ENCODE data around the gene SLC24A3. TPM values are rescaled to one million over a fixed set of nuclear protein-coding genes. Genes with fewer than 3 reads are reported as not detected.

SLC24A3 gene
- total RNA-seq, 4 donors from 2014 or later, result 12.9 to 49.8 (median 27.6) TPM

DNA sequence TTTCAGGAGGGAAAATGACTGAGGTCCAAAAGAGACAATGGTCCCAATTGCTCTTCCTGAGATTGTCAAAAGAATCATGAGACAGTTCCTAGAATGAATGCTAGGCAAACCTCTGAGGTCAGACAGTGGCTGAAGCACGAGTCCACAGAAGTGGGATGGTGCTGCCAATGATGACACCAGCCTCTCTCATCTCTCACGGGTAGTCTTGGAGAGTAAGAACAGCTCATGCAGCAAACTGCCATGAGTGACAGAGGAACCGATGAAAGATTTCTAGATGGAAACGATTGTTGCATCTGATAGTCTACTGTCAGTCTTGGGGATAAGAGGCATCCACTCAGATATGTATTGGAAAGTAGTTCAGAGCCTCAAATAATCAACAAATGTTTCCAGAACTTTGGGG is 188.7 kb downstream of the SLC24A3 start:
- TF ChIP-seq POLR2A (IDR thresholded peaks at IDR 0.05), result no peak
- TF ChIP-seq, protein P1, sequence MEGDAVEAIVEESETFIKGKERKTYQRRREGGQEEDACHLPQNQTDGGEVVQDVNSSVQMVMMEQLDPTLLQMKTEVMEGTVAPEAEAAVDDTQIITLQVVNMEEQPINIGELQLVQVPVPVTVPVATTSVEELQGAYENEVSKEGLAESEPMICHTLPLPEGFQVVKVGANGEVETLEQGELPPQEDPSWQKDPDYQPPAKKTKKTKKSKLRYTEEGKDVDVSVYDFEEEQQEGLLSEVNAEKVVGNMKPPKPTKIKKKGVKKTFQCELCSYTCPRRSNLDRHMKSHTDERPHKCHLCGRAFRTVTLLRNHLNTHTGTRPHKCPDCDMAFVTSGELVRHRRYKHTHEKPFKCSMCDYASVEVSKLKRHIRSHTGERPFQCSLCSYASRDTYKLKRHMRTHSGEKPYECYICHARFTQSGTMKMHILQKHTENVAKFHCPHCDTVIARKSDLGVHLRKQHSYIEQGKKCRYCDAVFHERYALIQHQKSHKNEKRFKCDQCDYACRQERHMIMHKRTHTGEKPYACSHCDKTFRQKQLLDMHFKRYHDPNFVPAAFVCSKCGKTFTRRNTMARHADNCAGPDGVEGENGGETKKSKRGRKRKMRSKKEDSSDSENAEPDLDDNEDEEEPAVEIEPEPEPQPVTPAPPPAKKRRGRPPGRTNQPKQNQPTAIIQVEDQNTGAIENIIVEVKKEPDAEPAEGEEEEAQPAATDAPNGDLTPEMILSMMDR (IDR thresholded peaks at IDR 0.05), result no peak
- intact Hi-C loops (cut with DNase I; ENCODE audit: low total_unique reads), result no loop called here
- H3K4me1 ChIP-seq, result no peaks in the 10 kb centered on the region

DNA sequence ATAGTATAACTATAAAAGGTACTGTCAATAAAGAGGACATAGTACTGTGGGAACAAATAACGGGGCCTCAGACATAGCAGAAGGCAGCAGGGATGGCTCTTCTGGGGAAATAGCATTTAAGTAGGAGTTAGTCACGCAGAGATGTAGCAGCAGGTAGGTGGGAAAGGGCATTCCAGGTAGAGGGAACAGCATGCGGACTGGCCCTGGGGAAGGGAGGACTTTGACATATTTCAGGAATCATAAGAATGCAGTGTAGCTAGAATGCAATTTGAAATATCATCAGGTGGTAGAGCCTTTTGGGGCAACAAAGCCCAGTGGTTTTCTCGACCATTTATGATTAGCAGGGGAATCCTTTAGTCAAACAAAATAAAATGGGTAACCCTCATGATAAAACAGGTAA is 191.1 kb downstream of the SLC24A3 start:
- no peaks in the 10 kb centered on the region for H3K36me3 ChIP-seq
- DNase-seq, result no peak

More for the DNA sequence above, 188.7 kb downstream of the SLC24A3 start:
- no peaks in the 10 kb centered on the region for H3K27me3 ChIP-seq
- no peaks in the 10 kb centered on the region for H3K9me3 ChIP-seq
- H3K36me3 ChIP-seq, result no peaks in the 10 kb centered on the region
- no peak overlapping the region for H3K27ac ChIP-seq
- no peak for DNase-seq
- no peak overlapping the region for H3K4me3 ChIP-seq

DNA sequence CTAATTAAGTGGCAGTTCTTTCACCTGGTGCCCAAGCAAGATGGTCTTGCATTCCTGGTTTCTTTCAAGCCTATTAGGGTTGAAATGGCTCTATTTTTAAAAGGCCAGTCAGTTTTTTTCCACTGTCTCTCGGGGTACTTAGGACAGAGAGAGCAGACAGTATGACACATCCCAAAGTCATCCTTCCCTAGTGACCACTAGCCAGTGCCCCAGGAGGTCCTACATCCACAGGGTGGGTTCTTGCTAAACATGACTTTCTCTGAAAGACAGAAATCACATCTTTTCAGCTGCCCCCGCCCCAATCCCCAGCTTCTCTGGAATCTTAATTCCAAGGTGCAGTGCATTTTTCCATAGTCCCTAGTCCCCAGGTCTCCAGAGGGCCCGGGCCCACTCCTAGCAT is 192.4 kb downstream of the SLC24A3 start:
- Histone ChIP-seq H3K27ac (no peak overlapping the region), H3K9me3 (no peaks in the 10 kb centered on the region), H3K4me1 (no peaks in the 10 kb centered on the region), H3K4me3 (no peak overlapping the region), H3K36me3 (no peaks in the 10 kb centered on the region), H3K27me3 (no peaks in the 10 kb centered on the region)
- intact Hi-C loops (cut with DNase I; ENCODE audit: low total_unique reads), result no loop called here
- no peak for DNase-seq
- TF ChIP-seq, protein P1 (IDR thresholded peaks at IDR 0.05), result no peak
- no peak for TF ChIP-seq POLR2A (IDR thresholded peaks at IDR 0.05)

More for the DNA sequence above, 191.1 kb downstream of the SLC24A3 start:
- intact Hi-C loops (cut with DNase I; ENCODE audit: low total_unique reads), result no loop called here
- Histone ChIP-seq H3K4me1 (no peaks in the 10 kb centered on the region), H3K4me3 (no peak overlapping the region), H3K27me3 (no peaks in the 10 kb centered on the region), H3K27ac (no peak overlapping the region), H3K9me3 (no peaks in the 10 kb centered on the region)
- TF ChIP-seq POLR2A (IDR thresholded peaks at IDR 0.05), result no peak
- TF ChIP-seq, protein P1 (IDR thresholded peaks at IDR 0.05), result no peak

DNA sequence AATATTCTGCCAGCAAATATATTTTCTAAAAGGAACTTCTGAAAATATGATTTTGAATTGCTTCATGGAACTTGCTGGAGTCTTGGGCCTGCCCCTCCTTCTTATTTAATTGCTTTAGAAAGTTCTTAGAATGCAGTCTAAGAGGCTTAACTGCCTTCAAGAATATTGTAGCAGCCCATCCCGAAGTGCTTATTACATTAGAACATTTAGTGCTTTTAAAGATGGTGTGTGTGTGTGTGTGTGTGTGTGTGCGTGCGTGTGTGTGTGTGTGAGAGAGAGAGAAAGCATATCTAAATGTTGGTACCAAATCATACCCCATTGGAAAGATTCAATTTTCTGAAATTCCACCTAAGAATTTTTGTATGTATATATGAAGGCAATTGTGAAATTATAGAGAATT is 193.5 kb downstream of the SLC24A3 start:
- Histone ChIP-seq H3K4me3 (no peak overlapping the region), H3K27ac (no peak overlapping the region), H3K27me3 (no peaks in the 10 kb centered on the region), H3K4me1 (no peaks in the 10 kb centered on the region), H3K9me3 (no peaks in the 10 kb centered on the region), H3K36me3 (no peaks in the 10 kb centered on the region)
- TF ChIP-seq, protein P1 (IDR thresholded peaks at IDR 0.05), result no peak
- no peak for TF ChIP-seq POLR2A (IDR thresholded peaks at IDR 0.05)
- no peak for DNase-seq
- intact Hi-C loops (cut with DNase I; ENCODE audit: low total_unique reads), result no loop called here

DNA sequence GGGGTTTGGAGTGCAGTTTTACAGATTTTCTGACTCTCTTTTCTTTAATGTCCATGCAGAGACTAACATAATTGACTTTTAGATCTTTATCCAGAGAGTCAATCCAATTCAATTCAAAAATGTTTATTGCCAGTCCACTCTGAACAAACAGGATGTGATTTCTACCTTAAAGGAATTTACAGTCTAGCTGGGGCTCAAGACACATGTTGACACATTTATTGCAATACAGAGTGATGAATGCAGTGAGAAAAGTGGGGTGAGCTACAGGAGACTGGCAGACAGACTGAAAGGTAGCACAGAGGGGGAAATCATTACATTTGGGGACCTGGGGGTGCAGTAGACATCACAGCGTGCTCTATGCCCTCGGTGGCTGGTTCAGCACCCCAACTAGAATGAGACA is 193.9 kb downstream of the SLC24A3 start:
- intact Hi-C loops (cut with DNase I; ENCODE audit: low total_unique reads), result no loop called here
- no peaks in the 10 kb centered on the region for H3K36me3 ChIP-seq
- TF ChIP-seq, protein P1 (IDR thresholded peaks at IDR 0.05), result no peak
- TF ChIP-seq POLR2A (IDR thresholded peaks at IDR 0.05), result no peak
- no peaks in the 10 kb centered on the region for H3K9me3 ChIP-seq
- DNase-seq, result no peak
- H3K27me3 ChIP-seq, result no peaks in the 10 kb centered on the region
- no peaks in the 10 kb centered on the region for H3K4me1 ChIP-seq
- H3K27ac ChIP-seq, result no peak overlapping the region
- no peak overlapping the region for H3K4me3 ChIP-seq
